GM12875 (cell line): Measurements from ENCODE around the gene DESI1.

Experiments used
- H3K4me3 ChIP-seq: one replicate; pipeline ENCODE4 v1.5.1; 2011; ENCODE audit warnings: low read depth, low read length, control low read depth
- TF ChIP-seq, protein P1 (sequence below): IDR thresholded peaks from 2 replicates; pipeline ENCODE4 v1.5.1; 2011; ENCODE audit warnings: low read depth, mild to moderate bottlenecking, control low read depth, inconsistent platforms, low read length, moderate library complexity, borderline replicate concordance; ENCODE audit not compliant: insufficient read depth

DESI1 gene

DNA sequence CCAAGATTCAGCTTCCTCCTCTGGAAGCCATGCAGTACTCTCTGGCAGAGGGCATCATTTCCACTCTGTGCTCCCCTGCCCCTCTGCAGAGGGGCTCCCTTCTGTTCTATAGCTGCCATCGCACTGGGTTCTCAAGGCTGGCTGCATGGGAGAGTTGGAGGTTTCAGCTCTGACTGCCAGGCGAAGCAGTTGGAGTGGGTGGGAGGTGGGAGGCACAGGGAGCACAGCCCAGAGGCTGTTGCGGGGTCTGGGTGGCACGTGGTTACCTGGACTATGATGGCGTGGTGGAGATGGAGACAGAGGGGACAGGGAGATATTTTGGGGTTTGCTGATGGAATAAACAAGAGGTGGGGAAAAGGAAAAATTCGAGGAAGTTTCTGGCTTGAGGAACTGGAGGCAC, 36.0 kb downstream of the DESI1 start:
- no peak overlapping the region for H3K4me3 ChIP-seq
- TF ChIP-seq, protein P1, sequence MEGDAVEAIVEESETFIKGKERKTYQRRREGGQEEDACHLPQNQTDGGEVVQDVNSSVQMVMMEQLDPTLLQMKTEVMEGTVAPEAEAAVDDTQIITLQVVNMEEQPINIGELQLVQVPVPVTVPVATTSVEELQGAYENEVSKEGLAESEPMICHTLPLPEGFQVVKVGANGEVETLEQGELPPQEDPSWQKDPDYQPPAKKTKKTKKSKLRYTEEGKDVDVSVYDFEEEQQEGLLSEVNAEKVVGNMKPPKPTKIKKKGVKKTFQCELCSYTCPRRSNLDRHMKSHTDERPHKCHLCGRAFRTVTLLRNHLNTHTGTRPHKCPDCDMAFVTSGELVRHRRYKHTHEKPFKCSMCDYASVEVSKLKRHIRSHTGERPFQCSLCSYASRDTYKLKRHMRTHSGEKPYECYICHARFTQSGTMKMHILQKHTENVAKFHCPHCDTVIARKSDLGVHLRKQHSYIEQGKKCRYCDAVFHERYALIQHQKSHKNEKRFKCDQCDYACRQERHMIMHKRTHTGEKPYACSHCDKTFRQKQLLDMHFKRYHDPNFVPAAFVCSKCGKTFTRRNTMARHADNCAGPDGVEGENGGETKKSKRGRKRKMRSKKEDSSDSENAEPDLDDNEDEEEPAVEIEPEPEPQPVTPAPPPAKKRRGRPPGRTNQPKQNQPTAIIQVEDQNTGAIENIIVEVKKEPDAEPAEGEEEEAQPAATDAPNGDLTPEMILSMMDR = no peak

DNA sequence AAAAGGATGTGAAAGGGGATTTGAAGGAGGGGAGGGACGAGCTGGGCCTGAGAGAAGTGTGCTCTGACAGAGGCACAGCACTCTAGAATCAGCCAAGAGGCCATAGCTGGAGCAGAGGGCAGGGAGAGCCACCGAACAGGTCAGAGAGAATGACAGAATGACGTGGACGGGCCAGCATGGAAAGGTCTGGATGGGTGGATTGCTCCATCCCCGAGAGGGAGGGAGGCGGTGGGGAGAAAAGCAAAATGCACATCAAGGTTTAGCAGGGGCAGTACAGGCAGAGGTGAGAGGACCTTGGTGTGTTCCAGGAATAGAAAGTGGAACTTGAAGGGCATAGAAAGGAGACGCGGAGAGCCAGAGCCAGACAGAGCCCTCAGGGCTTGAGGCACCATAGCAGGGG, 38.1 kb downstream of the DESI1 start:
- TF ChIP-seq, protein P1 = no peak
- no peak overlapping the region for H3K4me3 ChIP-seq

DNA sequence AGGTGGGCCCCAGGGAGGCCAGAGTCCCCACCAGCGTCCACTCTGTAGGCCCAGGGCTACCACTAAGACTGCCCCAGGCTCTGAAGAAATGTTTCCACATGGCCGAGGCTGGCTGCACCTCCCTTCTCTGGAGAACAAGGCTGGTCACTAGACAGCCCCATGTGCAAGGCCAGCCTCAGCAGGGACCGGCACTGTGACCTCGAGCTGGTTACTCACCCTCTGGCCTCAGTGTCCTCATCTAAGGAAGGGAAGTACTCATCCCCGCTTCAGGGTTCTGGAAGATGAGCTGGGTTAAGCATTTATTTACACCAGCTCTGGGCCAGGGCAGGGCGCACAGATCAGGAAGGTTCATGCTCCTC, 40.9 kb downstream of the DESI1 start:
- TF ChIP-seq, protein P1 = no peak
- H3K4me3 ChIP-seq = no peak overlapping the region

DNA sequence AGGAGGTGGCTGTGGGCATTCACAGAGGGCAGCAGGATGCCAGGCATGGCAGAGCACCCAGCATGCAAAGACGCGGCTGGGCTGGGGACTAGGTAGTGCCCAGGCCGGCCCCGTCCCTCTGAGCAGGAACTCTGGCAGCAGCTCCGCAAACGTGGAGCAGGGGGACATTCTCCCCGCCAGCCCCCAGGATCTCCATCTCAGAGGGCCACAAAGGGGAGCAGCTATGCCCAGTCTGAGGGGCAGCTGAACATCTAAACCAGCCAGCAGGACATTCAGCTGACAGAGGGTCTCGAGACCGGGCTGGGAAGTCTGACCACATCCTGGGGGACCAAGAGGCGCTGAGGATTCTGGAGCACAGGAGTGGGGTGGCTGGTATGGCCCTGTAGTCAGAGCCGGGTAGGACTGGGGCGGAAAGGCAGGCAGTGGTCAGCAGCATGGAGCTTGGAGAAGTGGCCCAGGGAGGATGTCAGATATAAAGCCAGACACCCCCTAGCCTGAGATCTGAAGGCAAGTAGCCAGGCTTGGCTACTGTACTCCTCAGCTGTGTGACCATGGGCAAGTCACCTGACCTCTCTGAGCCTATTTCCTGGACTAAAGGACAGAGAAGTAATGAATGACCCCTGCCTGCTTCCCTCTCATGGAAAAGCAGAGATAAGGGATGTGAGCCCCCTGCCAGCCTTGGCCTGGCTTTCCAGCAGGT, 41.4 kb downstream of the DESI1 start:
- no peak overlapping the region for H3K4me3 ChIP-seq
- TF ChIP-seq, protein P1 = no peak

DNA sequence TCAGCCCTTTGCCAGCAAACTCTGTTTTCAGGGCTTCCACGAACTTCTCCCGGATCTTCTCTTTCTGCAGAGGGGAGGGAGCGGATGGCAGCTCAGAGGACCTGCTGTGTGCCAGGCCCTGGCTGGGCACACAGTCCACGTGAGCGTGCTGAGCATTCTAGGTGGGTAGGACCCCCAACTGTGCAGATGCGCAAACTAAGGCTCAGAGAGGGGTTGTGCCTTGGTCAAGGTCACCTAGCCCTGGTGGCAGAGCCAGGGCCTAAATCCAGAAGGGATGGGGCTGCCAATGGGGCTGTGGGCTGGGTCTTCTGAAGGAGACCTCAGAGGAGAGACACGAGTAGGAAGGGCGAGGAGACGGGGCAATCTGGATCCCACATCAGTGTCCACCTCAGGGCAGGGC, 42.0 kb downstream of the DESI1 start:
- no peak overlapping the region for H3K4me3 ChIP-seq
- TF ChIP-seq, protein P1 = no peak

DNA sequence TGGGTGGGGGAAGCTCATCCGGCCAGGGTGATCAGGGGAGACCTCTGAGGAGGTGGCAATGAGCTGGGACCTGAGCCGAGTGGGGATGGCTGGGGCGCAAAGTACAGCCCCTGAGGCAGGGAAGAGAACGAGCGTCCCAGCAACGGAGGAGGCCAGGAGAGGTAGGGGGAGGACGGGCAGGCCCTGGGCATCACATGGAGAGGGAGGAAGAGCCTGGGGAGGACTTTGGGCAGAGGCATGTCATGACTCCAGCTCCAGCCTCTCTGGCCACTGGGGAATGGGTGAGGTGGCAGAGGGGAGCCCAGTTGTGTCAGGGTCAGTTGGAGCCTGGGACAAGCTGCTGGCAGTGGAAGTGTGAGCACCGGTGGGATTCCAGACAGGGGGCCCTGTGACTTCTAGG, 42.7 kb downstream of the DESI1 start:
- TF ChIP-seq, protein P1 = no peak
- no peak overlapping the region for H3K4me3 ChIP-seq

DNA sequence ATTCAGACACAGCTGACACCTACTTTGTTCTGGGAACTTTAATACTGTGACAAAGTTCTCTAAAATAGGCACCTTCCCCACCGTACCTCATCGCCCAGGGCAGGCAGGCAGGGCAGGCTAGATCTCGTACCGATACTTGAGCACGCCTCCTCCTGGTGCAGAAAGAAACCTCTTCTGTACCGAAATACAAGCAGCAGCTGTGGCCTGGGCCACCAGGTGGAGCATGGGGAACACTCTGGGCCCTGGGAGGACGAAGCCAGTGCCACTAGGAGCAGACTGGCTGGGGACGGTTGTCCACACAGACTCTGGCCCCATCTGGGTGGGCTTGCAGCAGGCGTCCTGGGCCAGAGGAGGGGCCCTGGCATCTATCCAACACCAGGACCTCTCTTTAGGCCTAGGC, 44.0 kb downstream of the DESI1 start:
- TF ChIP-seq, protein P1 = peak; percentile 61; the same call in 1 of the 2 replicates
- H3K4me3 ChIP-seq = no peak overlapping the region
